Pericardium fibroblast (primary cell): ENCODE results near the gene UBE2U. TPM values are rescaled to one million over a fixed set of nuclear protein-coding genes. Genes with fewer than 3 reads are reported as not detected.

ENCODE experiments used
- total RNA-seq: library from RNA; depleted of rRNA; stranded (reverse); fragments of >200 nt; gene quantifications from 2 replicates; pipeline ENCODE4 v1.2.3, GENCODE V29; 2015

Gene UBE2U, protein sequence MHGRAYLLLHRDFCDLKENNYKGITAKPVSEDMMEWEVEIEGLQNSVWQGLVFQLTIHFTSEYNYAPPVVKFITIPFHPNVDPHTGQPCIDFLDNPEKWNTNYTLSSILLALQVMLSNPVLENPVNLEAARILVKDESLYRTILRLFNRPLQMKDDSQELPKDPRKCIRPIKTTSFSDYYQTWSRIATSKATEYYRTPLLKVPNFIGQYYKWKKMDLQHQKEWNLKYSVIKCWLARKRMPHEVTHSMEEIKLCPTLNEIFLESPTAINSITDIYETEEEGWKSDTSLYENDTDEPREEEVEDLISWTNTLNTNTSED
- total RNA-seq = not detected in 2 replicates

DNA sequence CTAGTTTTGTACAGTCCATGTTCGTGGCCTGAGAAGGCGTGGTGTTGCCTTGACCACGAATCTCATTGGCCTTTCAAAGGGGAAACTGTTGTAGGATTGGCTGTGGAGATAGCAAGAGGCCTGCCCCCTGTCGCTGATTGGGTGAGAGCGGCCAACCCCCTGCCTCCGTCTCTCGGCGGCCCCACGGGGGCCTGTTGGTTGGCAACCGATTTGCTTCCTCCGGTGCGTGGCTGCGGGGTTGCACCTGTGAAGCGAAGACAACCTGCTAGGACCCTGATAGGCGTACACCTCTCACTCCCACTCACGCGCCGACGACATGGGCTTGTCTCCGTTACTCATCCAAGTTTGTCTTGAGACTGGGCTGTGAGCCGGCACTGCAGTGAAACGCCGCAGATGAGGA, at the start of gene UBE2U:
TSS of gene UBE2U (plus strand) at position 204 of the 400 bp plus-strand sequence. CDS start 428 bp downstream, outside the sequence.

